ENCODE data around the gene LRRC72. TPM values are rescaled to one million over a fixed set of nuclear protein-coding genes. Genes with fewer than 3 reads are reported as not detected.
"Not testable (repeated sequence)": the region's sequence is repeated elsewhere in the genome, so short reads cannot be mapped to it uniquely, and the experiment has no call there.

Gene LRRC72
- total and polyA plus RNA-seq, 8 donors: not detected

- no peak for ATAC-seq
Measured at GRCh38 chr7:16512097-16512496, 14.5 kb upstream of the LRRC72 start.

DNA sequence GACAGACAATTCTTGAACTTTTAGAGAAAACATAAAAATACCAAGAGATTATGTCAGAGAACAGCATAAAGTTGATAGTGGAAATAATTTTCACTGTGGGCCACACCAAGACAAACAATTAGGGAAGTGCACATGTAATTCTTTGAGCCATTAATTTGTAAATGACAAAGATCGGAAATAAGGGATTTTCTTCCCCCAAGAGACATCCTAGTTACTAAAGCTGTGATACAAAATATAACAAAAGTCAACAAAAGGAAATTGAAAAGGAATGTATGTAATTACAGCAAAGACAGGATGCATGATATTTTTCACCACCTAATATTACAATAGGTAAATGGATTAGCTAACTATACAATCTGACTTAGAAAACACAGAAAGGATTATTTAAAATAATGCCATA is 12.4 kb upstream of the LRRC72 start:
- WGBS, 2 donors: 87 to 88% methylated on average over 1 of the region's 1 CpG
- Histone ChIP-seq H3K27ac (no peak overlapping the region), H3K9me3 (no peaks in the 10 kb centered on the region), H3K4me1 (no peaks in the 10 kb centered on the region), H3K4me3 (no peak overlapping the region), H3K27me3 (no peaks in the 10 kb centered on the region), H3K36me3 (no peaks in the 10 kb centered on the region)
- intact Hi-C loops (cut with DNase I): no loop called here
- TF ChIP-seq CTCF (IDR thresholded peaks at IDR 0.05): no peak
- DNase-seq (no peak), ATAC-seq (no peak), FAIRE-seq (no peak)

More at GRCh38 chr7:16512097-16512496, 14.5 kb upstream of the LRRC72 start:
- TF ChIP-seq CTCF (IDR thresholded peaks at IDR 0.05): no peak
- DNase-seq (no peak), FAIRE-seq (no peak)
- H3K36me3 ChIP-seq: no peaks in the 10 kb centered on the region
- H3K27ac ChIP-seq: no peak overlapping the region
- H3K27me3 ChIP-seq: no peaks in the 10 kb centered on the region
- no peaks in the 10 kb centered on the region for H3K4me1 ChIP-seq
- no peak overlapping the region for H3K4me3 ChIP-seq
- H3K9me3 ChIP-seq: no peaks in the 10 kb centered on the region
- WGBS, 2 donors: 78 to 84% methylated on average over 7 of the region's 7 CpGs
- intact Hi-C loops (cut with DNase I): no loop called here

- ATAC-seq: no peak
- no peaks in the 10 kb centered on the region for H3K27me3 ChIP-seq
- H3K9me3 ChIP-seq: no peaks in the 10 kb centered on the region
- no peak overlapping the region for H3K27ac ChIP-seq
- DNase-seq: no peak
- no peak overlapping the region for H3K4me3 ChIP-seq
- FAIRE-seq: no peak
- H3K36me3 ChIP-seq: no peaks in the 10 kb centered on the region
- intact Hi-C loops (cut with DNase I): no loop called here
- no peak for TF ChIP-seq CTCF (IDR thresholded peaks at IDR 0.05)
- H3K4me1 ChIP-seq: no peaks in the 10 kb centered on the region
Measured at GRCh38 chr7:16514729-16515128, 11.9 kb upstream of the LRRC72 start.

DNA sequence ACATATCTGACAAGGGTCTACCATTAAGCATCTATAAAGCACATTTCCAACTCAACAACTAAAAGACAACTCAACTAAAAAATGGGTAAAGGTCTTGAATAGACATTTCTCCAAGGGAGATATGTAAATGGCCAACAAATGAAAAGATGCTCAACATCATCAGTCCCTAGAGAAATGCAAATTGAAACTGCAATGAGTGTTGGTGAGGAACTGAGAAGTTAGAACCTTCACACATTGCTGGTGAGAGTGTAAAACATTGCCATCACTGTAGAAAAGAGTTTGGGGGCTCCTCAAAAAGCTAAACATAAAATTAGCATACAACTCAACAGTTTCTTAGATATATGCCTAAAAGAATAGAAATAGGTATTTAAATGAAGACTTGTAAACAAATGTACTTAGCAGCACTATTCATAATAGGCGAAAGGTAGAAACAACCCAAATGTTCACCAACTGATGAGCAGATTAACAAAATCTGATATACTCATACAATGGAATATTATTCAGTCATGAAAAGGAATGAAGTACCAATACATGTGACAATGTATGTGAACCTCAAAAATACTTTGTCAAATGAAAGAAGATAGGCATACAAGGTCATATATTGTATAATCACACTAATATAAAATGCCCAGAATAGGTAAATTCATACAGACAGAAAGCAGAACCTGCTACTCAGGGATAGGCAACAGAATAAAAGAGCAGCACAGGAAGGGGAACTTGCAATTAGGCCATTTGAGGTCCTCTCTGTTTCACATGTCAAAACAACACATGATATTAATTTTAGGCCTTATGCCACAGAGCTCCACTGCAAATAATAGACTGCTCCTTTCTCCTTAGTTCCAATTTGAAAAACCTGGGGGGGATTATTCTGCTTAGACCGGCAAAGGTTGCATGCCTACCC is 10.6 kb upstream of the LRRC72 start:
- no peaks in the 10 kb centered on the region for H3K9me3 ChIP-seq
- TF ChIP-seq CTCF (IDR thresholded peaks at IDR 0.05): no peak
- ATAC-seq: no peak
- 75 to 81% methylated on average over 2 of the region's 2 CpGs for WGBS, 2 donors
- H3K27ac ChIP-seq: no peak overlapping the region
- FAIRE-seq: no peak
- no peaks in the 10 kb centered on the region for H3K36me3 ChIP-seq
- no peak overlapping the region for H3K4me3 ChIP-seq
- H3K4me1 ChIP-seq: no peaks in the 10 kb centered on the region
- intact Hi-C loops (cut with DNase I): no loop called here
- no peak for DNase-seq
- no peaks in the 10 kb centered on the region for H3K27me3 ChIP-seq

DNA sequence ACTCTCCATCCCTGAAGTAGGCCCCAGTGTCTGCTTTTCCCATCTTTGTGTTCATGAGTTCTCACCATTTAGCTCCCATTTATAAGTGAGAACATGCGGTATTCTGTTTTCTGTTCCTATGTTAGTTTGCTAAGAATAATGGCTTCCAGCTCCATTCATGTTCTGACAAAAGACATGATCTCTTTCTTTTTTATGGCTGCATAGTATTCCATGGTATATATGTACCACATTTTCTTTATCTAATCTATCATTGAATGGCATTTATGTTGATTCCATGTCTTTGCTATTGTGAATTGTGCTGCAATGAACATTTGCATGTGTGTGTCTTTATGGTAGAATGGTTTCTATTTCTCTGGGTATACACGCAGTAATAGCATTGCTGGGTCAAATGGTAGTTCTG is 6.6 kb upstream of the LRRC72 start:
- H3K4me1 ChIP-seq; H3K4me3 ChIP-seq; ATAC-seq; H3K27me3 ChIP-seq; intact Hi-C loops (cut with DNase I); H3K36me3 ChIP-seq; FAIRE-seq; H3K27ac ChIP-seq; DNase-seq; H3K9me3 ChIP-seq: not testable (repeated sequence)
- 91% methylated on average over 2 of the region's 2 CpGs for WGBS, 2 donors

Data from pancreas (tissue), 10 donors.